Measurements from ENCODE around the gene ZNF785. TPM values are rescaled to one million over a fixed set of nuclear protein-coding genes. Genes with fewer than 3 reads are reported as not detected.

ZNF785 gene
- polyA plus RNA-seq, 1 experiment = 6.6 TPM

DNA sequence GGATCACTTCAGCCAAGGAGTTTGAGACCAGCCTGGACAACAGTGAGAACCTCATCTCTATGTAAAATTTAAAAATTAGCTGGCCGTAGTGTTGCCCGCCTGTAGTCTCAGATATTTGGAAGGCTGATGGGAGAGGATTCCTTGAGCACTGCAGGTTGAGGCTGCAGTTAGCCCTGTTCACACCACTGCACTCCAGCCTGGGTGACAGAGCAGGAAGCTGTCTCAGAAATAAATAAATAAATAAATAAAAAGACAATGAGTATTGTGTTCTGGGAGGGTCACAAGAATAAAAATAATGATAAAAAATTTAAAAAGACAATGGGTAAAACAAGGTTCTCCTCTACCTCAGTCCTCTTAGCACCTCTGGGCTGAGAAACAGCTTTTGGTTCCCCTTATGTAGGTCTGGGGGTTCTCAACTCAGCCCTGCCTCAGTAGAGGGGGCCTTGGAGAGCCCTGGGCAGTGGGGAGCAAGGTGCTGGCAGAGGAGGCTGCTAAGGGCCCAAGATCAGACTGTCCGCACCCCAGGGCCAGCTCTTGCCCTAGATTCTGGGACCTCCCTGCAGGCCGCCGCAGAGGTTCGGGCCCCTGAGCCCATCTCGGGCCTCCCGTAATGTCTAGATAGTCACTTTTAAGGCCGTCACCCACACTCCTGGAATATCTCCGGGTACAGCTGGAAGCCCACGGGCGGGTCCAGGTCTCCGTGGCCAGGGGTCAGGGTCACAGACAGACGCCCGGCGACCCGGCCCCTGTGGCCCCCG is 30.8 kb downstream of the ZNF785 start:
- POLR2A ChIA-PET = no interaction called here

DNA sequence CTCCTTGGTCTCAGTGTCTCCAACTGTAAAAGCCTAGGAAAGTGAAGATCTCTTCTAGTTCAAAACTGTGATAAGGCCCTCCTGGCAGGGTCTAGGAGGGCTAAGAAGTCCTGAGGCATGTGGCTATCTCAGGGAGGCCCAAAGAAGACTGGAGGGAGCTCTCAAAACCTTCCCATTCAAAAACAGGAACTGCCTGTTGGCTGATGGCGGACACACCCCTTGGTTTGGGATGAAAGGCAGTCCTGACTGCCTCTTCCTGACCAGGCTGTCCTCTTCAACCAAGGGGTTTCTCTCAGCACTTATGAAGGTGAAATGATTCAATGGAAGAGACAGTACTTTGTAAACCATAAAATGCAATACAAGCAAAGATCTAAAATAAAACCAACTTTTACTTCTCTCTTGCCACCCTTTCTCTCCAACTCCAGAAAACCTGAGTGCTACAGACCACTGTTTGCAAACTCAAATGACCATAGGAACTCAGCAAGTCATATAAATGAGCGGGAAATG is 32.1 kb downstream of the ZNF785 start:
- POLR2A ChIA-PET = no interaction called here
- TF ChIP-seq, protein P1, sequence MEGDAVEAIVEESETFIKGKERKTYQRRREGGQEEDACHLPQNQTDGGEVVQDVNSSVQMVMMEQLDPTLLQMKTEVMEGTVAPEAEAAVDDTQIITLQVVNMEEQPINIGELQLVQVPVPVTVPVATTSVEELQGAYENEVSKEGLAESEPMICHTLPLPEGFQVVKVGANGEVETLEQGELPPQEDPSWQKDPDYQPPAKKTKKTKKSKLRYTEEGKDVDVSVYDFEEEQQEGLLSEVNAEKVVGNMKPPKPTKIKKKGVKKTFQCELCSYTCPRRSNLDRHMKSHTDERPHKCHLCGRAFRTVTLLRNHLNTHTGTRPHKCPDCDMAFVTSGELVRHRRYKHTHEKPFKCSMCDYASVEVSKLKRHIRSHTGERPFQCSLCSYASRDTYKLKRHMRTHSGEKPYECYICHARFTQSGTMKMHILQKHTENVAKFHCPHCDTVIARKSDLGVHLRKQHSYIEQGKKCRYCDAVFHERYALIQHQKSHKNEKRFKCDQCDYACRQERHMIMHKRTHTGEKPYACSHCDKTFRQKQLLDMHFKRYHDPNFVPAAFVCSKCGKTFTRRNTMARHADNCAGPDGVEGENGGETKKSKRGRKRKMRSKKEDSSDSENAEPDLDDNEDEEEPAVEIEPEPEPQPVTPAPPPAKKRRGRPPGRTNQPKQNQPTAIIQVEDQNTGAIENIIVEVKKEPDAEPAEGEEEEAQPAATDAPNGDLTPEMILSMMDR (IDR thresholded peaks at IDR 0.05; ENCODE audit: insufficient read depth, low read depth, low read length) = no peak
- CTCF ChIA-PET = no interaction called here
- no peak for DNase-seq (ENCODE audit: low read depth)
- Histone ChIP-seq H3K4me3 (ENCODE audit: low read depth, low read length) (no peak overlapping the region), H3K36me3 (ENCODE audit: control insufficient read depth, insufficient read depth, low read length) (peaks cover 15% of the 10 kb centered on the region), H3K27me3 (ENCODE audit: control insufficient read depth, insufficient read depth, low read length) (no peaks in the 10 kb centered on the region)

More for the DNA sequence above, 30.8 kb downstream of the ZNF785 start:
- H3K27me3 ChIP-seq (ENCODE audit: control insufficient read depth, insufficient read depth, low read length) = no peaks in the 10 kb centered on the region
- no peak for DNase-seq (ENCODE audit: low read depth)
- H3K36me3 ChIP-seq (ENCODE audit: control insufficient read depth, insufficient read depth, low read length) = peaks cover 15% of the 10 kb centered on the region
- TF ChIP-seq, protein P1 (IDR thresholded peaks at IDR 0.05; ENCODE audit: insufficient read depth, low read depth, low read length) = no peak
- CTCF ChIA-PET = no interaction called here
- H3K4me3 ChIP-seq (ENCODE audit: low read depth, low read length) = no peak overlapping the region

DNA sequence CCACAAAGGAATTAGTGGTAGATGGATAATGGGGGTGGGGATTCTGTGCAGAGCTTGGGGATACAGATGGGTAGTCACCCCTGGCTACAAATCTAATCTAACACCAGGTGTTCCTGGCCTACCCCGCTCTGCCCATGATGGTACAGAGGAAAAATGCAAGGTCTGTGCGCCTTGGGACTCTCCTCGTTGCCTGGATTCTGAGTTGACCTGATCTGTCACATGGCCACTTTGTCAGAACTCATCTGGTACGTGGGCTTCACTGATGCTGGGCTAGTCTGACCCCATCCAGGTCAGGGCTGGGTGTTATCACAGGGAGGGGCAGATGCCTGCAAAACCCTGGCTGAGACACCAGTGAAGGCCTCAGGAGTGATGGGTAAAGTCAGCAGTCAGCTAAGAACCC is 32.5 kb downstream of the ZNF785 start:
- no peak overlapping the region for H3K4me3 ChIP-seq (ENCODE audit: low read depth, low read length)
- ChIA-PET CTCF (no interaction called here), POLR2A (no interaction called here)
- DNase-seq (ENCODE audit: low read depth) = no peak
- TF ChIP-seq, protein P1 (IDR thresholded peaks at IDR 0.05; ENCODE audit: insufficient read depth, low read depth, low read length) = no peak
- no peaks in the 10 kb centered on the region for H3K27me3 ChIP-seq (ENCODE audit: control insufficient read depth, insufficient read depth, low read length)
- H3K36me3 ChIP-seq (ENCODE audit: control insufficient read depth, insufficient read depth, low read length) = peaks cover 15% of the 10 kb centered on the region

DNA sequence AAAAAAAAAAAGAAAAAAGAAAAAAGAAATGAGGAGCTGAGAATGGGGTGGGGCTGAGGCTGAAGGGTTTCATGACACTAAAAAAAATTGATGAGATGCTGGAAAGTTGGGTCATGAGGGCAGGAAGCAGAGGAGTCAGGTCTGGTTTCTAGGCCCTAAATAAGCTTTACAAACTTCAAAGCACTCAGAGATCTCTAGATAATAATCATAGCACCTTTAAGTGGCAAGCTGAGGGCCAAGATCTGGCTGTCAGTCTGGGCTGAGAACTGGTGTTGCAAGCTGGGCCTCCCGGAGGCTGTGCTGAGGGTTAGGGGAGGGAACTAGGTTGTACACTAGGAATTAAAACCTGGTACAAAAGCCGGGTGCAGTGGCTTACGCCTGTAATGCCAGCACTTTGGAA is 33.7 kb downstream of the ZNF785 start:
- Histone ChIP-seq H3K36me3 (ENCODE audit: control insufficient read depth, insufficient read depth, low read length) (peaks cover 15% of the 10 kb centered on the region), H3K27me3 (ENCODE audit: control insufficient read depth, insufficient read depth, low read length) (no peaks in the 10 kb centered on the region), H3K4me3 (ENCODE audit: low read depth, low read length) (no peak overlapping the region)
- ChIA-PET CTCF (interaction anchor here (0.7 kb wide), 1 partner anchor 102 kb away, joined by 3 read pairs; no protein-coding TSS in a partner anchor), POLR2A (interaction anchor here (0.6 to 0.7 kb wide), 2 partner anchors 77 to 176 kb away, joined by 3 to 5 read pairs; no protein-coding TSS in a partner anchor)
- no peak for DNase-seq (ENCODE audit: low read depth)
- TF ChIP-seq, protein P1 (IDR thresholded peaks at IDR 0.05; ENCODE audit: insufficient read depth, low read depth, low read length) = no peak

DNA sequence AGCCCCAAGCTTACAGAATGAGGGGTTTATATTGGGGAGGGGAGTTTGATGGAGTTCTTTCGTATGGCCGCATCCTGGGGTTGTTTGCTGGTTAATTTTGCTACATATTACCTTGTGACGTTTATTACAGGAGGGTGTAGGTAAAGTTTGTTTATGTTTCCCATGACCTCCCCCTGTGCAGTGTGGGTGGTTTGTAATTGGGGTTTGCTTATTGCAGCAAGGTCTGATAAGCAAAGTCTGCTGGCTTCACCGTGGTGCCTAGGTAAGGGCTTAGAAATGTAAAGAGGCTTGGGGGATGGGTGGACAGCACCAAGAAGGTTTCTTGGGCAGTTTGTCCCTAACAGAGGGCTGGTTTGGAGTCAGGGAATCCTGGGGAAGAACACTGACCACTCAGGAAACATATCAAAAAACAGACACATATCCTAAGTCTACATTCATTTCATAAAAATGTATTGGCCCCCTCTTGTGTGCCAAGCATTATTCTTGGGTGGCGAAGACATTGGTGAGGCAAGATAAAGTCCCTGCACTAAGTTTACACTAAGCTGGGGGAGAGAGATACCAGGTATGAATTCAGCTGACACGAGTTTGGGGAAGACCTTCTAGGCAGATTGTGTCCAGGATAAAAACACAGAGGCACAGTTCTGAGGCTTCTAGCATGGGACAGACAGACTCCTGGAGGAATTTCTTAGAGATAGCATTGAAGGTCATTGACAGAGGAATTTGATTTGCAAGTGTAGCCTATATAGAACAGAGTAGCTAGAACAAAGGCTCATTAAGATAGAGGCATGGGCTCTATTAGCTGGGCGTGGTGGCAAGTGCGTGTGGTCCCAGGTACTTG is 36.9 kb downstream of the ZNF785 start:
- TF ChIP-seq, protein P1 (IDR thresholded peaks at IDR 0.05; ENCODE audit: insufficient read depth, low read depth, low read length) = no peak
- Histone ChIP-seq H3K36me3 (ENCODE audit: control insufficient read depth, insufficient read depth, low read length) (peaks cover 4% of the 10 kb centered on the region; the same call in 1 of the 2 replicates), H3K4me3 (ENCODE audit: low read depth, low read length) (no peak overlapping the region), H3K27me3 (ENCODE audit: control insufficient read depth, insufficient read depth, low read length) (no peaks in the 10 kb centered on the region)
- ChIA-PET CTCF (no interaction called here), POLR2A (interaction anchor here (0.6 kb wide), 1 partner anchor 175 kb away, joined by 5 read pairs; no protein-coding TSS in a partner anchor)
- DNase-seq (ENCODE audit: low read depth) = no peak

All from BJ (cell line).